GM18868 (cell line): ENCODE results near the gene SDK2.

Experiments
- ATAC-seq: cut with Tn5 transposase; IDR thresholded peaks from one replicate; pipeline ENCODE4 v1.9.1; 2021; ENCODE audit warnings: mild to moderate bottlenecking, moderate library complexity; ENCODE audit not compliant: unreplicated experiment

Gene SDK2

GRCh38 chr17:73652886-73653480 lies 8.7 kb upstream of the SDK2 start:
- no peak for ATAC-seq

- no peak for ATAC-seq
Measured at GRCh38 chr17:73650617-73651200, 6.5 kb upstream of the SDK2 start.

GRCh38 chr17:73650140-73650539 lies 5.9 kb upstream of the SDK2 start:
- no peak for ATAC-seq

GRCh38 chr17:73648974-73649373 lies 4.7 kb upstream of the SDK2 start:
- ATAC-seq: no peak

GRCh38 chr17:73648543-73648820 lies 4.2 kb upstream of the SDK2 start:
- no peak for ATAC-seq

GRCh38 chr17:73647772-73648542 lies 3.7 kb upstream of the SDK2 start:
- no peak for ATAC-seq

GRCh38 chr17:73647301-73647695 lies 3.1 kb upstream of the SDK2 start:
- no peak for ATAC-seq

GRCh38 chr17:73646409-73647300 lies 2.4 kb upstream of the SDK2 start:
- ATAC-seq: no peak

- ATAC-seq: no peak
Measured at GRCh38 chr17:73645050-73645871, 1.0 kb upstream of the SDK2 start.

- no peak for ATAC-seq
Measured at GRCh38 chr17:73643852-73644144, 447 bp downstream of the SDK2 start.

- no peak for ATAC-seq
Measured at GRCh38 chr17:73643001-73643851, 1.0 kb downstream of the SDK2 start.

- no peak for ATAC-seq
Measured at GRCh38 chr17:73642659-73643000, 1.6 kb downstream of the SDK2 start.

- no peak for ATAC-seq
Measured at GRCh38 chr17:73641826-73642600, 2.2 kb downstream of the SDK2 start.

GRCh38 chr17:73640691-73641090 lies 3.6 kb downstream of the SDK2 start:
- ATAC-seq: no peak

- ATAC-seq: no peak
Measured at GRCh38 chr17:73639932-73640331, 4.3 kb downstream of the SDK2 start.

GRCh38 chr17:73639322-73639721 lies 4.9 kb downstream of the SDK2 start:
- ATAC-seq: no peak

- ATAC-seq: no peak
Measured at GRCh38 chr17:73638556-73638955, 5.7 kb downstream of the SDK2 start.

GRCh38 chr17:73637866-73638265 lies 6.4 kb downstream of the SDK2 start:
- no peak for ATAC-seq

- ATAC-seq: no peak
Measured at GRCh38 chr17:73635101-73635817, 9.0 kb downstream of the SDK2 start.
